Measurements from ENCODE around the gene MAML2. TPM values are rescaled to one million over a fixed set of nuclear protein-coding genes. Genes with fewer than 3 reads are reported as not detected.

Gene MAML2
- total RNA-seq, 4 donors from 2014 or later: 17.6 to 31.6 (median 25.8) TPM

GRCh38 chr11:96045622-96046456, 297.2 kb downstream of the MAML2 start:
- no peak overlapping the region for H3K4me3 ChIP-seq (ENCODE audit: low read depth, poor library complexity, severe bottlenecking)
- WGBS, 2 donors: 27 to 35% methylated on average over 11 of the region's 11 CpGs
- TF ChIP-seq POLR2A (IDR thresholded peaks at IDR 0.05): no peak
- TF ChIP-seq, protein P1, sequence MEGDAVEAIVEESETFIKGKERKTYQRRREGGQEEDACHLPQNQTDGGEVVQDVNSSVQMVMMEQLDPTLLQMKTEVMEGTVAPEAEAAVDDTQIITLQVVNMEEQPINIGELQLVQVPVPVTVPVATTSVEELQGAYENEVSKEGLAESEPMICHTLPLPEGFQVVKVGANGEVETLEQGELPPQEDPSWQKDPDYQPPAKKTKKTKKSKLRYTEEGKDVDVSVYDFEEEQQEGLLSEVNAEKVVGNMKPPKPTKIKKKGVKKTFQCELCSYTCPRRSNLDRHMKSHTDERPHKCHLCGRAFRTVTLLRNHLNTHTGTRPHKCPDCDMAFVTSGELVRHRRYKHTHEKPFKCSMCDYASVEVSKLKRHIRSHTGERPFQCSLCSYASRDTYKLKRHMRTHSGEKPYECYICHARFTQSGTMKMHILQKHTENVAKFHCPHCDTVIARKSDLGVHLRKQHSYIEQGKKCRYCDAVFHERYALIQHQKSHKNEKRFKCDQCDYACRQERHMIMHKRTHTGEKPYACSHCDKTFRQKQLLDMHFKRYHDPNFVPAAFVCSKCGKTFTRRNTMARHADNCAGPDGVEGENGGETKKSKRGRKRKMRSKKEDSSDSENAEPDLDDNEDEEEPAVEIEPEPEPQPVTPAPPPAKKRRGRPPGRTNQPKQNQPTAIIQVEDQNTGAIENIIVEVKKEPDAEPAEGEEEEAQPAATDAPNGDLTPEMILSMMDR (IDR thresholded peaks at IDR 0.05): no peak
- intact Hi-C loops (cut with DNase I; ENCODE audit: low total_unique reads): loop anchor here (5.0 kb wide), 1 partner anchor 296 kb away; the partner anchor contains the start of gene MAML2
- peak in 1 of 2 donors; percentile 33 for DNase-seq (ENCODE audit: low spot score in 2 of 2)

DNA sequence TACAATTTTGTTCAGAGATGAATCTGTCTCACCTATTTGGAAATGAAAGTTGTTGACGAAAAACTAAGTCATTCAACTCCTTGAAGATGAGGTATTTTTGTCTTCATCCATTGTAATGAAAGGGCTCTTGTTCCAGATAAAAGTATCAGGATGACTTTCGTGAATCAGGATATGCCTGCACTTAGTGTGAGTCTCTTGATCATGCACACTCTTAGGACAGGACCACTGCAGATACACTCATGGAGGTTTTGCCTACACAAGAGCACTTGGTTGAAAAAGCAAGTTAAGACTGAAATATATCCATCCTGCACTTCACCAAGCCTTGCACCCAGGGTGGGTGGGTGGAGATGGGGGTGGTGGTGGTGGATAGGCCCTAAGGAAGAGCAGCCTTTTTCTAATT, 298.2 kb downstream of the MAML2 start:
- intact Hi-C loops (cut with DNase I; ENCODE audit: low total_unique reads): loop anchor here (5.0 kb wide), 1 partner anchor 298 kb away; the partner anchor contains the start of gene MAML2
- H3K4me3 ChIP-seq (ENCODE audit: low read depth, poor library complexity, severe bottlenecking): no peak overlapping the region
- TF ChIP-seq, protein P1 (IDR thresholded peaks at IDR 0.05): no peak
- no peak for TF ChIP-seq POLR2A (IDR thresholded peaks at IDR 0.05)
- WGBS, 2 donors: 89 to 94% methylated on average over 2 of the region's 2 CpGs
- no peak for DNase-seq (ENCODE audit: low spot score in 2 of 2)

DNA sequence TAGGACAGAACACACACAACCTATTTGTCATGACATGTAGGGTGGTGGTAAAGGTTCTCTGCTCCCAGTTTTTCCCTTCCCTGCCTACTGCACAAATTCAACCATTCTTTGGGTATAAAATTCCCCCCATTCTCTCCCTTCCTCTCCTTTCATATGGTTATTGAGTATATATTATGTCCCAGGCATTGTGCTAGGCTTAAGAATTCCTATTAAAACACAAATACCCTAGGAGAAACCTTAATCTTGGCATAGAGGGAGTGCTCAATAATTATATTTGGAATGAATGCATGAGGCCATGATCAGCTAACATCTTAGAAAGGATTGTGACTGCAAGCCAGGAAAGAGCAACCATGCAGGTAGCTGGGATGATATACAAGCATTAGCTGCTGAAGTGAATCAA, 298.7 kb downstream of the MAML2 start:
- TF ChIP-seq, protein P1 (IDR thresholded peaks at IDR 0.05): no peak
- TF ChIP-seq POLR2A (IDR thresholded peaks at IDR 0.05): no peak
- intact Hi-C loops (cut with DNase I; ENCODE audit: low total_unique reads): no loop called here

GRCh38 chr11:96043291-96043690, 299.7 kb downstream of the MAML2 start:
- intact Hi-C loops (cut with DNase I; ENCODE audit: low total_unique reads): no loop called here
- WGBS, 2 donors: 63 to 67% methylated on average over 1 of the region's 1 CpG
- no peak overlapping the region for H3K4me3 ChIP-seq (ENCODE audit: low read depth, poor library complexity, severe bottlenecking)
- TF ChIP-seq, protein P1 (IDR thresholded peaks at IDR 0.05): no peak
- TF ChIP-seq POLR2A (IDR thresholded peaks at IDR 0.05): no peak
- no peak for DNase-seq (ENCODE audit: low spot score in 2 of 2)

More for the DNA sequence above, 298.7 kb downstream of the MAML2 start:
- no peak overlapping the region for H3K4me3 ChIP-seq (ENCODE audit: low read depth, poor library complexity, severe bottlenecking)
- no peak for DNase-seq (ENCODE audit: low spot score in 2 of 2)

DNA sequence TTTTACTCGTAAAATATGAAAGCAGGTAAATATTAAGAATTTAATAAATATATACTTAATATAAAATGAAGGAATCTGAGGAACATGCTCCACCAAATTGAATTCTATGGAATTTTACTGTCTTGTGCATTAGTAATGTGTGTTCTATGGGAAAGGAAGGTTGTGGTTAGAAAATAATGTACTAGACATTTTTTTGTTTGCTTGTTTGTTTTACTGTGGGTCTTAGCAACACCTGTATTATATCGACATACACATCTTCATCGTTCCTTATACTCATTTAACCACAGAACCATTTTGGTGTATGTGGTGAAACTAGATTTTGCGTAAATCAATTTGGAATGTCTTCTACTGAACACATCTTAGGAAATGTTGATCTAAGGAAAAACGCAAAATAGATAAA, 304.9 kb downstream of the MAML2 start:
- WGBS, 2 donors: 50 to 55% methylated on average over 5 of the region's 5 CpGs

More for the DNA sequence above, 304.9 kb downstream of the MAML2 start:
- intact Hi-C loops (cut with DNase I; ENCODE audit: low total_unique reads): no loop called here
- no peak overlapping the region for H3K4me3 ChIP-seq (ENCODE audit: low read depth, poor library complexity, severe bottlenecking)
- TF ChIP-seq POLR2A (IDR thresholded peaks at IDR 0.05): no peak
- TF ChIP-seq, protein P1 (IDR thresholded peaks at IDR 0.05): no peak
- DNase-seq (ENCODE audit: low spot score in 2 of 2): no peak
